Activated T-helper 9 cell treated with anti-CD3 and anti-CD28 coated beads, Interleukin-2, amount 50 U/mL, for 16 hours (primary cell): ENCODE data around the gene CIAO2B.
"Not testable (repeated sequence)": the region's sequence is repeated elsewhere in the genome, so short reads cannot be mapped to it uniquely, and the experiment has no call there.

Source experiments
- DNase-seq: peaks from one replicate; pipeline ENCODE4 v3.0.0-alpha.2; 2020; ENCODE audit warnings: low read depth

The CIAO2B gene

GRCh38 chr16:66934138-66934838 lies at the start of gene CIAO2B:
CIAO2B (minus strand) TSS chr16:66934402; CDS start chr16:66934364, 38 bp downstream.
- DNase-seq: peak; percentile 85

- DNase-seq: no peak
These were observed 48.8 kb upstream of the CIAO2B start for GRCh38 chr16:66983033-66983432.

- DNase-seq: no peak
These were observed 45.0 kb upstream of the CIAO2B start for GRCh38 chr16:66979011-66979717.

- peak; percentile 88 for DNase-seq
These were observed 43.3 kb upstream of the CIAO2B start for GRCh38 chr16:66977341-66978113.

GRCh38 chr16:66976746-66977145 lies 42.5 kb upstream of the CIAO2B start:
- DNase-seq: no peak

GRCh38 chr16:66975302-66975893 lies 41.2 kb upstream of the CIAO2B start:
- no peak for DNase-seq

GRCh38 chr16:66974932-66975246 lies 40.7 kb upstream of the CIAO2B start:
- DNase-seq: peak; percentile 15

GRCh38 chr16:66974156-66974931 lies 40.1 kb upstream of the CIAO2B start:
- DNase-seq: not testable (repeated sequence)

- DNase-seq: no peak
These were observed 39.5 kb upstream of the CIAO2B start for GRCh38 chr16:66973716-66974115.

- no peak for DNase-seq
These were observed 38.8 kb upstream of the CIAO2B start for GRCh38 chr16:66972983-66973382.

GRCh38 chr16:66970775-66971720 lies 36.8 kb upstream of the CIAO2B start:
- DNase-seq: no peak

- no peak for DNase-seq
These were observed 34.6 kb upstream of the CIAO2B start for GRCh38 chr16:66968847-66969246.

GRCh38 chr16:66964049-66964448 lies 29.8 kb upstream of the CIAO2B start:
- no peak for DNase-seq

- DNase-seq: no peak
These were observed 27.7 kb upstream of the CIAO2B start for GRCh38 chr16:66961914-66962313.

- DNase-seq: peak; percentile 31
These were observed 27.0 kb upstream of the CIAO2B start, which contains the start of gene CES3 for GRCh38 chr16:66961065-66961744. CES3 (plus strand) TSS chr16:66961266; CDS start chr16:66961308, 42 bp downstream.

- DNase-seq: no peak
These were observed 26.1 kb upstream of the CIAO2B start for GRCh38 chr16:66960270-66960669.

GRCh38 chr16:66959704-66960161 lies 25.5 kb upstream of the CIAO2B start:
- DNase-seq: no peak

GRCh38 chr16:66958857-66959703 lies 24.9 kb upstream of the CIAO2B start:
- no peak for DNase-seq

- not testable (repeated sequence) for DNase-seq
These were observed 21.9 kb upstream of the CIAO2B start for GRCh38 chr16:66956154-66956457.
